ENCODE data around the gene ARID4B.
"Not testable (repeated sequence)": the region's sequence is repeated elsewhere in the genome, so short reads cannot be mapped to it uniquely, and the experiment has no call there.

ARID4B gene

GRCh38 chr1:235330918-235331285, 2.9 kb upstream of the ARID4B start:
- DNase-seq (ENCODE audit: insufficient read length, low spot score) = no peak
- no peak for FAIRE-seq

- FAIRE-seq = no peak
- DNase-seq (ENCODE audit: insufficient read length, low spot score) = no peak
These were observed 1.3 kb upstream of the ARID4B start for GRCh38 chr1:235329139-235329902.

DNA sequence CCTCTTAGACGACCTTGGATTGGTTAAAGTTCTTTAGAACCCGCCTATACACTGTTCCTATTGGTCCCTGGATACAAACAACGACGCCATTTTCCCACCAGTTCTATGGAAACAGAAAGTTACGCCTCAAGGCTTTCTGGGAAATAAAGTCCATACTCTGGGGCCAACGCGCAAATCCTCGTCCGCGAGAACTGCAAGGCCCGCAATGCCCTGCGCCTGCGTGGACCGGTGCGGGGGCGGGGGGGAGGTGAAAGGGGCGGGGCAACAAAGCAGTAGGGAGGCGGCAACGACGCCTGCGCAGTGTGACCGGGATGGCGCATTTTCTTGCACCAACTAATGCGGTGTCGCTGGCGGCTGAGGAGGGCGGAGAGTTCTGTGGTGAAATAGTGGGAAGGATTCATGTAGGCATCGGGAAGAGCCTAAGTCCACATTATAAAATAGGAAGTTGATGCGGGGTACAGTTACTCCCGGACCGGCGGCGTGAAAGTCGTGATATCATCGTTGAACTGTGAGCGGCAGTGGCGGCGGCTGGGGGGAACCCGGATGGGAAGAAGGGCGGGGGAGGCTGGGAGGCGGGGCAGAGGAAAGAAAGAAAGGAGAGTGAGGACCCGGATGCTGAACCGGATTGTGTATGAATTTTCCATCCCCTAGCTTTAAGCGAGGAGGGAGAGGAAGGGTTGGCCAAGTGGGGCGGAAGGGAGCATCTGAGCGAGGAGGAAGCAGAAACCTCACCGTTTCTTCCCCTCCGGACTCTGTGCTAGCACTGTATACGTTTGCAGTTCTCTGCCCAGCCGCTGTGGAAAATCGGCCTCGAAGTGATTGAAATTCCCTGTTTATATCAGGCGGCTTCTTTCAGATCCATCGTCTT, 526 bp upstream of the ARID4B start, which contains the start of gene GGPS1:
Gene GGPS1, plus strand, starts transcription at position 300 of the 868 bp plus-strand sequence. CDS start 6,695 bp downstream, outside the sequence.
- peak; percentile 95 for FAIRE-seq
- peak; percentile 96 for DNase-seq (ENCODE audit: insufficient read length, low spot score)

DNA sequence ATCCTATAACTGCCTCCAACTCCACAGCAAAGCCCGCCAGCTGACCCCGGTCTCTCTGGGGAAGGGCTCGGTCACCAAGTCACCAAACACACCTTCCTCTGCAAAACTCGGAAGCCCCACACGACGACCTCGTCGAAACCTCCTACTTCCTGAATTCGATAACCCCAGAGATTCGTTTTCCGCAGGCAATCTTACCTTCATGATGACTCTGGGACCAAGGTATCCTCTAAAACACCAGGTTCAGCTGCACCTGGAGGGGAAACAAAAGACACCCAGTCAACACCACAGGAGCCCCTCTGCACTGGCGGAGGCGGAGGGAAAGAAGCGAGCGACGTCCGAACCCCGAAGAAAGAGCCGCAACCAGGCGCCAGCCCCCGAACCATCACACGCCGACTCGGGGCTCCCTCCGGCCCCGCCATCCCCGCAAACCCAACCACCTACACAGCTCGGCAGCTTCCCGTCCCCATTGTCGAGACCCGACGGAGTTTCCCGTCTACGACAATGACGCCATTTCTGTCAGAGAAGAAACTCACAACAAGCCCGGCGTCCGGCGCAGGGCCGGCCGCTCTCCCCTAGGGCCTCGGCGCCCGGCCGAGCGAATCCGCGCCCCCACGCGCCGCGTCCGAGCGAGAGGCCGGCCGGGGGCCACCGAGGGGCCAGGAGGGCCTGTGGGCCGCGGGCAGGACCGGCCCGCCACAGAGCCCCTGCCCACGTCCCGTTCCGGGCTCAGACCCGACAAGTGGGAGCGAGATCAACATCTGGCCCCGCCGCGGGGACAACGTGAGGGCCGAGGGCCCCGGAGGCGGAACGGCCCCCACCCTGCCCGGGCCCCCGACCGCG, 1.0 kb downstream of the ARID4B start:
- FAIRE-seq (no peak), DNase-seq (ENCODE audit: insufficient read length, low spot score) (no peak)

GRCh38 chr1:235325854-235326253, 2.1 kb downstream of the ARID4B start:
- DNase-seq (ENCODE audit: insufficient read length, low spot score) (no peak), FAIRE-seq (no peak)

DNA sequence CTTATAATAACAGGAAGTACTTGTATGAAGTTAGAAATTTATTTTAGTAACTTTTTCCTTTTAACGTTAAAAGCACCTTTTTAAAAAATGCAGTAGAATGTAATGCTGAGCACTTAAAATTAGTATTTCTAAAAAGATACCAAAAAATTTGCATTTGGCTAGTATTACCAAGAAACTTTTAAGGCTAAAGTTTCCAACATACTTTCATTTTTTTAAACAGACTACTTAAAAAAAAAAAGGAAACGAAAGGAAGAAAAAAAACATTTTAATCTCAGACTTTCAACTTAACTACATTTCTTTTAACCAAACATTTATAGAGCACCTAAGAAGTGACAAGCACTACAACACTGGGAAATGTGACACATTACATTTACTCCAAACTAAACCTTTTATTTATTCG, 2.8 kb downstream of the ARID4B start:
- FAIRE-seq (no peak), DNase-seq (ENCODE audit: insufficient read length, low spot score) (no peak)

- FAIRE-seq (no peak), DNase-seq (ENCODE audit: insufficient read length, low spot score) (no peak)
These were observed 3.7 kb downstream of the ARID4B start for GRCh38 chr1:235324296-235324695.

- DNase-seq (ENCODE audit: insufficient read length, low spot score) (no peak), FAIRE-seq (no peak)
These were observed 7.3 kb downstream of the ARID4B start for GRCh38 chr1:235320521-235321179.

- no peak for DNase-seq (ENCODE audit: insufficient read length, low spot score)
- no peak for FAIRE-seq
These were observed 8.7 kb downstream of the ARID4B start for GRCh38 chr1:235319255-235319654.

DNA sequence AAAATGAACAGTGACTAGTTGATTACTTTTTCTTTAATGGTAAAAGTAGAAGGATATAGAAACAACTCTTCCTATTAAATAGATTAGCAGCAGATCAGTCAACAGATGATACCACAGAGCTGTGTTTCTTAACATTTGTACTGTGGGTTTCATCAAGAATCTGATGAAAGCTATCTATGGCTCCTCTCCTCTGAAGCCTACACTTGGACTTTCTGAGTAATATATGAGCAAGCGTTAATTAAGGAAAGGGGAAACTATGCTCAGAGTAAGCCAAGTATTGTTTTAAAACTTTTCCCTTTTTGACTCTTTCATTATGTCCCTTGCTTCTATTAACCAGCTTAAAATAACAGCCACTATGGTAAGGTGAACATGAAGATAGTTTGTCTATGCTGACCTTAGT, 10.8 kb downstream of the ARID4B start:
- FAIRE-seq (no peak), DNase-seq (ENCODE audit: insufficient read length, low spot score) (no peak)

DNA sequence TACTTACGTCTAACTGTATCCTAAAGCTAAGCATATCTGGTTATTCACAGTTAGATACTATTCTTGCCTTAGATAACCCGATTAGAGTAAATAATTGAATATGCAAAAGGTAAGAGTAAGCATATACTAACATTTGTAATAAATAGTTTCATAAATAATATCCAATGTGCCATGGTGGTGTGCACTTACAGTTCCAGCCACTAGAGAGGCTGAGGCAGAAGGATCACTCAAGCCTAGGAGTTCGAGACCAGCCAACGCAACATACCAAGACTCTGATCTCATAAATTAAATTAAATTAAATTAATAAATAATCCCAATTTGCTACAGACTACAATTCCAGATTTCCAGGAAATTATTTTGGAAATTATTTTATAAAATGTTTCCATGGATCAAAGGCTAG, 12.2 kb downstream of the ARID4B start:
- DNase-seq (ENCODE audit: insufficient read length, low spot score) = no peak
- FAIRE-seq = no peak

DNA sequence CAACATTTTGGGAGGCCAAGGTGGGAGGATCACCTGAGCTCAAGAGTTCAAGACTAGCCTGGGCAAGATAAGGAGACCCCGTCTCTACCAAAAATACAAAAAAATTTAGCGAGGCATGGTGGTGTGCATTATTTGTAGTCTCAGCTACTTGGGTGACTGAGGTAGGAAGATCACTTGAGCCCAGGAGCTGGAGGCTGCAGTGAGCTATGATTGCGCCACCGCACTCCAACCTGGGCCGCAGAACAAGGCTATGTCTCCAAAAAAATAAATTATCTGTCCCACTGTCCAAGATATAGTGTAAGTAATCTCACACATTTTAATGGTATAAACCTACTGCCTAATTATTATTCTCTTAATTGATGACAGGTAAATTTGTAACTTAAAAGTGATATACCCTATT, 12.8 kb downstream of the ARID4B start:
- FAIRE-seq (no peak), DNase-seq (ENCODE audit: insufficient read length, low spot score) (no peak)

- DNase-seq (ENCODE audit: insufficient read length, low spot score) (no peak), FAIRE-seq (no peak)
These were observed 13.9 kb downstream of the ARID4B start for GRCh38 chr1:235313931-235314678.

DNA sequence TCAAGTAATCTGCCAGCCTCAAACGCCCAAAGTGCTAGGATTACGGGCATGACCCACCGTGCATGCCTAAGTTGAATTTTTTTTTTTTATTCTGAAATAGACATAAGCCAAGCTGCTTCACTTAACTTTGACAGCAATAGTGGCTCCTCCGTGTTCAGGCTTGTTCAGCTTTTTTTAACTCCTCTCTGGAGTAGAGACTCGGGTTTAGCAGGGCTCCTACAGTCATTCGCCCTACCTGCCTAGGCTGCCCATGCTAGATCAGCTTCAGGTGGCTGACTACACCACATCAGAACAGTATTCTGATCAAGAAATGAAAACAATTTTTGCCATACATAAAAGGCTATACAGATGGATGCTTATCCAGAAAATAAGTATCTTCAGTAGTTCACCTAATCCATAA, 14.7 kb downstream of the ARID4B start:
- FAIRE-seq = no peak

GRCh38 chr1:235309206-235309605, 18.8 kb downstream of the ARID4B start:
- not testable (repeated sequence) for DNase-seq (ENCODE audit: insufficient read length, low spot score); FAIRE-seq

More for the DNA sequence above, 14.7 kb downstream of the ARID4B start:
- DNase-seq (ENCODE audit: insufficient read length, low spot score) = no peak

DNA sequence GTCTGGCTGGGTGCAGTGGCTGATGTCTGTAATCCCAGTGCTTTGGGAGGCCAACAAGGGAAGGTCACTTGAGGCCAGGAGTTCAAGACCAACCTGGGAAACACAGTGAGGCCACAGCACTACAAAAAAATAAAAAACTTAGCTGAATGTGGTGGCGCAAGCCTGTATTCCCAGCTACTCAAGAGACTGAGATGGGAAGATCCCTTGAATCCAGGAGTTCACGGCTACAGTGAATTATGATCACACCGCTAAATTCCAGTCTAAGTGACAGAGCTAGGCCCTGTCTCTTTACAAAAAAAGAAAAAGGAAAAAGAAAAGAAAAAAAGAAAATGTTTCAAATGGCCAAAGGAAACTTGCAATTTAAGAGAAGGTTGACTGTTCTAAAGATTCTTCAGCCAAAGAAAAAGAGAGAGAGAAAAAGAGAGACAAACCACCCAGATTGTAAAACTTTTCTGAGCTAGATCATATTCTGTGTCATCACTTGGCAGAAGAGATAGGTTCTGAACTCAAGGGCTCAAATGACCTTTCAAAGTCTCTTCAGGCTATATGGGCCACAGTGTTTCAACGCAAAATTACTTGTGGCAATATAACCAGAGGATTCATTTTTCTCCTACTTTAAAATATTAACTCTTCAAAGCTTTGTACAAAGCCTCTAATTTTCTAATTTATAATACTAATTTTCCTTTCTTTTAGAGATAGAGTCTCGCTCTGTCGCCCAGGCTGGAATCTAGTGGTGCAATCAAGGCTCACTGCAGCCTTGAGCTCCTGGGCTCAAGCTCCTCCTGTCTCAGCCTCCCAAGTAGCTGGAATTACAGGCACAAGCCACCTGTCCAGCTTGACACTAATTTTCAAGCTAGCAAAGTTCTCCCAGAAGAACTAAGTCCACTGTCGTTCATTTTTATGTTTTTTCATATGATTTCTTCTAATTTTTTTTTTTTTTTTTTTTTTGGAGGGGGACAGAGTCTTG, 20.5 kb downstream of the ARID4B start:
- DNase-seq (ENCODE audit: insufficient read length, low spot score) = no peak
- no peak for FAIRE-seq

DNA sequence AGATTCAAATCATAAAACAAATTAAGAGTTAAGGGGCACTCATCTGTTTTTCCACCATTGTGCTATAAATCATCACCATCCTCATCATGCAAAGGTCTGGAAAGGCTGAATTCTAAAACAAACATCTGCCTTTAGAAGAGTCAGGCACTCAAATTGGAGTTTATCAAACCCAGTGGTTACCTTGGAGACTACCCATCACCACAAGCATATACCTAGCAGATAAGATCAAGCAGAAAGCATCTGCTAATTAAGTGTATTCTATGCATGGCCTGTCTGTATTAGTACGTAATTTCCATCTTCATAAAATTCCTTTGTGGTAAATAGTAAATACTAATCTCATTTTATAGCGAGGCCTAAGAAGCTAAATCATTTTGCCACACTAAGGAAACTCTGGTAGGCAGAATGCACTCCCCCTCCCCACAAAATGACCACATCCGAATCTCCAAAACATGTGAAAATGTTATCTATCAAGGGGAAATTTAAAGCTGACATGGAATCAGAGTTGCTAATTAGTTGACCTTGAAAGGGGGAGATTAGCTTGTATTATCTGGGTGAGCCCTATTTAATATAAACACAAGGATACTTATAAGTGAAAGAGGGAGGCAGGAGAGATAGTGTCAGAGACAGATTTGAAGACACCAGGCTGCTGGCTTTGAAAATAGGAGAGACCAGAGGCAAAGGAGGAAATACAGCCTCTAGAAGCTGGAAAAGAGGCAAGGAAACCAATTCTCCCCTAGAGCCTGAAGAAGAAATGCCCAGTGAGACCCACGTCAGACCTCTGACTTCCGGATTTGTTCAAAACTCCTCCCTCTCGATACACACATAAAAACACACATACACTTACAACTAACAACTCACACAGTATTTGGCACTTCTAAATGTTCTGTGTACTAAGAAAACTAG, 23.2 kb downstream of the ARID4B start:
- DNase-seq (ENCODE audit: insufficient read length, low spot score) = no peak
- FAIRE-seq = no peak

DNA sequence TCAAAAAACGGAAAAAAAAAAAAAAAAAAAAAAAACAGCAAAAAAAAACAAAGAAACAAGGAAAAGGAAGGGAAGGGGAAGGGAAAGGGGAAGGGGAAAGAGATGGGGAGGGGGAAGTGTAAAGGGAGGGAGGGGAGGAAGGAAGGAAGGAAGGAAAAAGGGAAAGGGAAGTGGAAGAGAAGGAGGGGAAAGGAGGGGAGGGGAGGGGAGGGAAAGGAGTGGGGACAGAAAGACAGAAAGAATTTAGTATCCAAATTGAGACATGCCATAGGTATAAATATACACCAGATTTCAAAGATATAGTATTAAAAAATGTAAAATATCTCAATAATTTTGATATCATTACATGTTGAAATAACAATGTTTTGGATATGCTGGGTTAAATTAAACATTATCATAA, 25.8 kb downstream of the ARID4B start:
- no peak for DNase-seq (ENCODE audit: insufficient read length, low spot score)
- no peak for FAIRE-seq
